Colonic mucosa (tissue), 4 donors: ENCODE data around the gene SMARCA2. TPM values are rescaled to one million over a fixed set of nuclear protein-coding genes. Genes with fewer than 3 reads are reported as not detected.

Experiments used
- DNase-seq: peaks from one replicate; pipeline ENCODE4 v3.0.0-alpha.2; 2020
- H3K27ac ChIP-seq: fragments of 200-600 bp; one replicate; pipeline ENCODE4 v1.8.0; 2021
- H3K27me3 ChIP-seq: fragments of 200-600 bp; one replicate; pipeline ENCODE4 v1.8.0; 2021
- H3K36me3 ChIP-seq: fragments of 200-600 bp; one replicate; pipeline ENCODE4 v1.8.0; 2021
- H3K4me1 ChIP-seq: fragments of 200-600 bp; one replicate; pipeline ENCODE4 v1.8.0; 2021; ENCODE audit warnings: mild to moderate bottlenecking
- H3K4me3 ChIP-seq: fragments of 200-600 bp; one replicate; pipeline ENCODE4 v1.8.0; 2021
- H3K9ac ChIP-seq, 2 donors: one replicate each; pipeline ENCODE4 v1.7.0; 2013; ENCODE audit warnings: control low read depth in 2 of 2, low read depth in 2 of 2, low read length in 2 of 2
- H3K9me3 ChIP-seq: fragments of 200-600 bp; one replicate; pipeline ENCODE4 v1.8.0; 2021
- intact Hi-C: fragments of 100-400 bp; cut with DNase I; formaldehyde crosslinking; loops from one replicate; pipeline ENCODE4 v1.14.1; 2022
- total RNA-seq, 2 donors: library from RNA; stranded (reverse); fragmentation: NEBNext Ultra II Directional in 1 of 2; extraction: Animal tissue kit (Norgen Biotek cat#: 25700) in 1 of 2; gene quantifications; one replicate each; pipeline ENCODE4 v1.2.1, GENCODE V29; 2021
- TF ChIP-seq, protein P1 (sequence below): fragments of 200-600 bp; IDR thresholded peaks from one replicate; pipeline ENCODE4 v1.8.0; 2022; ENCODE audit warnings: antibody characterized with exemption, mild to moderate bottlenecking
- donor health status: healthy.
- donor health status: DM: no; HTN: no; CAD: no.
- donor health status: DM: no; HTN: no; CAD: no.

SMARCA2 gene
- total RNA-seq, 2 donors from 2014 or later = 89.4 to 97.0 TPM

DNA sequence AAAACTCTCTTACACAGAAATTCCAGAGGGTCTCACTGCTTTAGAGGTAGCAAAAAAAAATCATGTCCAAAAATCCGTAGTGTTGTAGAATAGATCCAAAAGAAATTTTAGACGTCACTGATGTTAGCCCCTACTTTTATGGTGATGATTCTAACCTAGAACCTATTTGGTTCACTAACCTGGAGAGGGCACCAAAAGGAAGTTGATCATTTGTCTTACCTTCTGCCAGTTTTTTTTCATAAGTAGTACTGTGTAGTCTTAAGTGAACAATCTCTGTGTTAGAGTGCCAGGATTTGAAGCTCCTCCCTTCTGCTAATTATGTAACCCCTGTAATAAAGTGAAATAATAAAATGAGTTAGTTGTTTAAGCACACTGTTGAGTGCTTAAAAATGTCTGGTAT lies 215.2 kb downstream of the SMARCA2 start:
- Histone ChIP-seq H3K4me3 (no peak overlapping the region), H3K27ac (no peak overlapping the region), H3K9ac (no peak overlapping the region), H3K4me1 (no peaks in the 10 kb centered on the region), H3K9me3 (no peaks in the 10 kb centered on the region), H3K36me3 (no peaks in the 10 kb centered on the region), H3K27me3 (no peaks in the 10 kb centered on the region)
- TF ChIP-seq, protein P1, sequence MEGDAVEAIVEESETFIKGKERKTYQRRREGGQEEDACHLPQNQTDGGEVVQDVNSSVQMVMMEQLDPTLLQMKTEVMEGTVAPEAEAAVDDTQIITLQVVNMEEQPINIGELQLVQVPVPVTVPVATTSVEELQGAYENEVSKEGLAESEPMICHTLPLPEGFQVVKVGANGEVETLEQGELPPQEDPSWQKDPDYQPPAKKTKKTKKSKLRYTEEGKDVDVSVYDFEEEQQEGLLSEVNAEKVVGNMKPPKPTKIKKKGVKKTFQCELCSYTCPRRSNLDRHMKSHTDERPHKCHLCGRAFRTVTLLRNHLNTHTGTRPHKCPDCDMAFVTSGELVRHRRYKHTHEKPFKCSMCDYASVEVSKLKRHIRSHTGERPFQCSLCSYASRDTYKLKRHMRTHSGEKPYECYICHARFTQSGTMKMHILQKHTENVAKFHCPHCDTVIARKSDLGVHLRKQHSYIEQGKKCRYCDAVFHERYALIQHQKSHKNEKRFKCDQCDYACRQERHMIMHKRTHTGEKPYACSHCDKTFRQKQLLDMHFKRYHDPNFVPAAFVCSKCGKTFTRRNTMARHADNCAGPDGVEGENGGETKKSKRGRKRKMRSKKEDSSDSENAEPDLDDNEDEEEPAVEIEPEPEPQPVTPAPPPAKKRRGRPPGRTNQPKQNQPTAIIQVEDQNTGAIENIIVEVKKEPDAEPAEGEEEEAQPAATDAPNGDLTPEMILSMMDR = no peak
- no peak for DNase-seq
- intact Hi-C loops = loop anchor here (10.0 kb wide), 1 partner anchor 494 kb away; no protein-coding TSS in a partner anchor

DNA sequence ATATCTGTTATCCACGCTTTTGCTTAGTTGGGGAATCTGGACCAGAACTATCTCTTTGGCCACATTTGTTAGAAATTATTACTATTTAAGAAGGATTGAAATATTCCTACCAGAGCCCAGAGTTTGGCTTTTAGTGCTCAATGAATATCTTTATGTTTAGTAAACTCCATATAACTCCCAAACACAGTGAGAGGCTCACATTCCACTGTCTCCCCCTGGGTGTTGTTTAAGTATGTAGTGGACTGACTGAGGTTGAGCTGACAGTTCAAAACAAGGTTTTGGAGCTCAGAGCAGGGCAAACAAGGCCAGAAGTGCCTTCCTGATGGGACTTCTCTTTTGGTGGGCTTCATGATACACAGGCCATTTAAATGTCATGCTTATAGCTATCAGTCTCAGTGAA lies 216.0 kb downstream of the SMARCA2 start:
- TF ChIP-seq, protein P1 = no peak
- Histone ChIP-seq H3K9me3 (no peaks in the 10 kb centered on the region), H3K4me1 (no peaks in the 10 kb centered on the region), H3K36me3 (no peaks in the 10 kb centered on the region), H3K27me3 (no peaks in the 10 kb centered on the region), H3K4me3 (no peak overlapping the region), H3K9ac (no peak overlapping the region), H3K27ac (no peak overlapping the region)
- intact Hi-C loops = loop anchor here (10.0 kb wide), 1 partner anchor 494 kb away; no protein-coding TSS in a partner anchor
- DNase-seq = no peak

DNA sequence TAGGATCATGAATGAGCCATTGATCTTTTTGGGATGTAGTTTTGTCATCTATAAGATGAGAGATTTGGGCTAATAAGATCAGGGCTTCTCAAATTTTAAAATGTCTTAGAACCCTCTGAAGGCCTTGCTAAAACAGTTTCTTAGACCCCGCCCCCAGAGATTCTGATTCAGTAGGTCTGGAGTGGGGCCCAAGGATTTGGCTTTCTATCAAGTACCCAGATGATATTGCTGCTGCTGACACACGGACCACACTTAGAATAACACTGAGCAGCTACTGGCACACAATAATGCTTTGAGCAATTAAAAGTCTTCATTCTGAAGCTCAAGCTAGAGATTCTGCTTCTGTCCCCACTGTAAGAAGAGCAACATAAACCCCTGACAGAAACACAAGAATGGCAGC lies 216.7 kb downstream of the SMARCA2 start:
- Histone ChIP-seq H3K4me3 (no peak overlapping the region), H3K27ac (no peak overlapping the region)
- no peak for DNase-seq

DNA sequence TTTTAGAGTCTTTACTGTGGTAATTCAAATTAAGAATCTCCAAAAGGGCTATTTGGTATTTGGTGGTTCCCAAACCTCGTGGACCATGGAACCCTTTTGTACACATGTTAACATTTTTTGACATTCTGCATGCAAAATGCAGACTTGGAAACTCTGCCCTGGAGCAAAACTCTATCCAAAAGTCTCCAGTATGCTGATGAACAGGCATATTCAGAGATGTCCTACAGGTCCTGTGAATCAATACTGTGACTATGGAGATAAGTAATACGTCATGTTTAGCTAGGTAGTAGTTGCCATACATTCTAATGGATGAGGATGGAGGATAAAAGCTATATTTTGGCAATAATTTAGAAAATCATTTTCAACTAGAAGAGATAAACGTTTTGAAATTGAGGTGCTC lies 218.1 kb downstream of the SMARCA2 start:
- no peak for DNase-seq
- Histone ChIP-seq H3K36me3 (no peaks in the 10 kb centered on the region), H3K27me3 (no peaks in the 10 kb centered on the region), H3K4me1 (no peaks in the 10 kb centered on the region), H3K4me3 (no peak overlapping the region), H3K9me3 (no peaks in the 10 kb centered on the region), H3K9ac (no peak overlapping the region), H3K27ac (no peak overlapping the region)
- TF ChIP-seq, protein P1 = no peak
- intact Hi-C loops = loop anchor here (10.0 kb wide), 1 partner anchor 492 kb away; no protein-coding TSS in a partner anchor

More for the DNA sequence above, 216.7 kb downstream of the SMARCA2 start:
- Histone ChIP-seq H3K9me3 (no peaks in the 10 kb centered on the region), H3K36me3 (no peaks in the 10 kb centered on the region), H3K9ac (no peak overlapping the region), H3K27me3 (no peaks in the 10 kb centered on the region), H3K4me1 (no peaks in the 10 kb centered on the region)
- TF ChIP-seq, protein P1 = no peak
- intact Hi-C loops = loop anchor here (10.0 kb wide), 1 partner anchor 493 kb away; no protein-coding TSS in a partner anchor

DNA sequence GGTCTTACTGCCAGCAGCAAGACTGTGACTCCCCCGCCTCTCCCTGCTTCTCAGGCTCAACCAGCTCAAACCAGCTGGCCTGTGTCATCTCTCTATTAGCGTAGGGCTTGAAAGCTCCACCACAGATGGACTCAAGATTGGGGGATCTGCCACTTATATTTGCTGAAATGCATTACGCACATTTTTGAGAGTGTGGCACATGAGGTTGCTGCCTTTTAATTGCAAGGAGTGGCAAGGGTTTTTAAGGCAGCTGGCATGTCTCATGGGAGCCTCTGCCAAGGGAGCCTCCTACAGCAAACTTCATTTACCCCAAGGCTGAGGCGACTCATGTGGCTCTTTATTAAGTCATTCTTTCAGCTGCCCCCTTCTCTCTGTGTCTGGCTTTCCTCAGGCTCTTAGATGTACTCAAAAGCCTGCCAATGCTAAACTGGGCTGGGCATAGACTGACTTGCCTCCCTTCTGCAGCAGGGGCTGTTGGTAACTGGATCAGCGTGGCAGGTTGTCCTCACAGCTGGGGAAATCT lies 219.3 kb downstream of the SMARCA2 start:
- Histone ChIP-seq H3K4me3 (no peak overlapping the region), H3K27me3 (no peaks in the 10 kb centered on the region), H3K9ac (no peak overlapping the region), H3K9me3 (no peaks in the 10 kb centered on the region), H3K4me1 (no peaks in the 10 kb centered on the region), H3K27ac (no peak overlapping the region), H3K36me3 (no peaks in the 10 kb centered on the region)
- intact Hi-C loops = loop anchor here (10.0 kb wide), 1 partner anchor 490 kb away; no protein-coding TSS in a partner anchor
- TF ChIP-seq, protein P1 = no peak
- no peak for DNase-seq
